Mesenchymal stem cell (in vitro differentiated cells and primary cell): ENCODE measurements around the gene TMEM175. TPM values are rescaled to one million over a fixed set of nuclear protein-coding genes. Genes with fewer than 3 reads are reported as not detected.

Experiments used
- DNase-seq: peaks from one replicate; pipeline ENCODE4 v3.0.0-alpha.2; 2013
- H2AFZ ChIP-seq: one replicate; pipeline ENCODE4 v1.6.1; 2013; ENCODE audit warnings: low read depth, mild to moderate bottlenecking, control low read depth, inconsistent platforms, low read length, moderate library complexity
- H2AK5ac ChIP-seq: 2 replicates; pipeline ENCODE4 v1.6.1; 2013; ENCODE audit warnings: low read length, moderate library complexity, mild to moderate bottlenecking, inconsistent platforms; ENCODE audit not compliant: severe bottlenecking
- H2BK120ac ChIP-seq: one replicate; pipeline ENCODE4 v1.6.1; 2013; ENCODE audit warnings: low read depth, mild to moderate bottlenecking, inconsistent platforms, low read length, moderate library complexity
- H2BK12ac ChIP-seq, 2 experiments: one replicate each; pipeline ENCODE4 v1.6.1; 2013; ENCODE audit warnings: inconsistent platforms in 2 of 2, low read length in 2 of 2, mild to moderate bottlenecking in 2 of 2, moderate library complexity in 2 of 2, control low read depth in 1 of 2
- H2BK15ac ChIP-seq: one replicate; pipeline ENCODE4 v1.6.1; 2013; ENCODE audit warnings: mild to moderate bottlenecking, low read depth, inconsistent platforms; ENCODE audit not compliant: poor library complexity, severe bottlenecking
- H2BK5ac ChIP-seq: 2 replicates; pipeline ENCODE4 v1.6.1; 2013; ENCODE audit warnings: low read depth, mild to moderate bottlenecking, low read length, control low read depth, inconsistent platforms; ENCODE audit not compliant: poor library complexity, severe bottlenecking
- H3K14ac ChIP-seq, 2 experiments: one replicate each; pipeline ENCODE4 v1.6.1; 2013; ENCODE audit warnings: inconsistent platforms in 2 of 2, low read length in 2 of 2, control low read depth in 1 of 2, mild to moderate bottlenecking in 1 of 2, moderate library complexity in 1 of 2
- H3K18ac ChIP-seq, 2 experiments: one replicate each; pipeline ENCODE4 v1.6.1; 2013; ENCODE audit warnings: inconsistent platforms in 2 of 2, low read length in 2 of 2, control low read depth in 1 of 2, low read depth in 1 of 2, mild to moderate bottlenecking in 1 of 2
- H3K23ac ChIP-seq, 2 experiments: one replicate each; pipeline ENCODE4 v1.6.1; 2013; ENCODE audit warnings: inconsistent platforms in 2 of 2, low read length in 2 of 2, mild to moderate bottlenecking in 2 of 2, moderate library complexity in 2 of 2, control low read depth in 1 of 2
- H3K27ac ChIP-seq: 2 replicates; pipeline ENCODE4 v1.5.1; 2013; ENCODE audit warnings: mild to moderate bottlenecking, moderate library complexity, low read length, control low read depth, inconsistent platforms; ENCODE audit not compliant: poor library complexity, severe bottlenecking
- H3K27me3 ChIP-seq, 2 experiments: 2 replicates each; pipeline versions ENCODE4 v1.6.1 to v1.7.0; 2013; ENCODE audit warnings: low read length in 2 of 2, mild to moderate bottlenecking in 2 of 2, moderate library complexity in 2 of 2, control low read depth in 1 of 2, inconsistent platforms in 1 of 2; ENCODE audit not compliant: control insufficient read depth in 1 of 2, insufficient read depth in 1 of 2
- H3K36me3 ChIP-seq, 2 experiments: 2 replicates each; pipeline versions ENCODE4 v1.6.1 to v1.7.0; 2013; ENCODE audit warnings: low read length in 2 of 2, control low read depth in 1 of 2, inconsistent platforms in 1 of 2, low read depth in 1 of 2, mild to moderate bottlenecking in 1 of 2; ENCODE audit not compliant: insufficient read depth in 2 of 2, control insufficient read depth in 1 of 2
- H3K4ac ChIP-seq, 2 experiments: one replicate each; pipeline ENCODE4 v1.6.1; 2013; ENCODE audit warnings: inconsistent platforms in 2 of 2, low read length in 2 of 2, mild to moderate bottlenecking in 2 of 2, moderate library complexity in 2 of 2, control low read depth in 1 of 2, low read depth in 1 of 2
- H3K4me1 ChIP-seq: 2 replicates; pipeline ENCODE4 v1.6.1; 2013; ENCODE audit warnings: low read depth, low read length, control low read depth; ENCODE audit not compliant: control insufficient read depth, insufficient read depth
- H3K4me2 ChIP-seq: 2 replicates; pipeline ENCODE4 v1.6.1; 2013; ENCODE audit warnings: low read length, mild to moderate bottlenecking, inconsistent platforms; ENCODE audit not compliant: poor library complexity, severe bottlenecking
- H3K4me3 ChIP-seq, 2 experiments: 2 replicates each; pipeline versions ENCODE4 v1.5.1 to v1.7.0; 2013; ENCODE audit warnings: low read length in 2 of 2, mild to moderate bottlenecking in 2 of 2, control low read depth in 1 of 2, low read depth in 1 of 2; ENCODE audit not compliant: insufficient read depth in 1 of 2
- H3K79me1 ChIP-seq: replicated peaks from 2 replicates; pipeline ENCODE4 v1.6.1; 2013; ENCODE audit warnings: mild to moderate bottlenecking, control low read depth, low read length, inconsistent platforms; ENCODE audit not compliant: poor library complexity, severe bottlenecking
- H3K9ac ChIP-seq: 2 replicates; pipeline ENCODE4 v1.7.0; 2013; ENCODE audit warnings: mild to moderate bottlenecking, low read length, moderate library complexity
- H3K9me3 ChIP-seq: 2 replicates; pipeline ENCODE4 v1.7.0; 2013; ENCODE audit warnings: mild to moderate bottlenecking, low read length; ENCODE audit not compliant: control insufficient read depth
- H4K8ac ChIP-seq: one replicate; pipeline ENCODE4 v1.6.1; 2013; ENCODE audit warnings: inconsistent platforms, mild to moderate bottlenecking, low read length, moderate library complexity
- H4K91ac ChIP-seq: one replicate; pipeline ENCODE4 v1.6.1; 2013; ENCODE audit warnings: mild to moderate bottlenecking, low read length, inconsistent platforms
- WGBS: methylation state at CpG from one replicate; pipeline ENCODE4 v1.1.7; 2013; ENCODE audit warnings: mixed read lengths; 5-methylcytosine and 5-hydroxymethylcytosine counted together
- polyA plus RNA-seq, 2 experiments: library from polyadenylated mRNA; stranded (reverse); fragments of 200-250 nt; gene quantifications; one replicate each; pipeline ENCODE4 v1.2.3, GENCODE V29; 2013

The TMEM175 gene
- 20.5 TPM for polyA plus RNA-seq (2013, experiment 1 of 2)
- polyA plus RNA-seq (2013, experiment 2 of 2) = 23.0 TPM

GRCh38 chr4:931960-932712 lies at the start of gene TMEM175, which contains the start of gene GAK:
Gene TMEM175, plus strand, starts transcription at chr4:932460. Its CDS starts 15,280 bp downstream, at chr4:947740.
Gene GAK, minus strand, starts transcription at chr4:932316. Its CDS starts 129 bp downstream, at chr4:932187.
- H3K4me2 ChIP-seq = peak within 1 kb of the TSS; percentile 100
- H2BK120ac ChIP-seq = no peak within 1 kb of the TSS
- peak within 1 kb of the TSS; percentile 98 for H4K91ac ChIP-seq
- peak within 1 kb of the TSS; percentile 82 to 93 for H3K18ac ChIP-seq
- peaks cover 9% of the 10 kb centered on the region for H3K79me1 ChIP-seq
- peak within 1 kb of the TSS; percentile 75 to 99 for H3K4ac ChIP-seq
- H2BK15ac ChIP-seq = peak within 1 kb of the TSS; percentile 97
- H4K8ac ChIP-seq = peak within 1 kb of the TSS; percentile 92
- H2BK12ac ChIP-seq = peak within 1 kb of the TSS in 1 of 2 experiments; percentile 55
- no peaks in the 10 kb centered on the region for H3K27me3 ChIP-seq
- H3K4me1 ChIP-seq = peaks cover 23% of the 10 kb centered on the region
- peak within 1 kb of the TSS; percentile 89 to 95 for H3K4me3 ChIP-seq
- peak within 1 kb of the TSS; percentile 96 for H3K9ac ChIP-seq
- H3K36me3 ChIP-seq = peaks cover 0 to 10% of the 10 kb centered on the region in 2 experiments
- H3K23ac ChIP-seq = peak within 1 kb of the TSS; percentile 96 to 98
- no peak within 1 kb of the TSS for H2AK5ac ChIP-seq
- peak; percentile 94 for DNase-seq
- under 1% methylated on average over 97 of the region's 99 CpGs for WGBS
- no peaks in the 10 kb centered on the region for H3K9me3 ChIP-seq
- H3K14ac ChIP-seq = peak within 1 kb of the TSS; percentile 80 to 95
- peak within 1 kb of the TSS; percentile 87 for H2AFZ ChIP-seq
- no peak within 1 kb of the TSS for H2BK5ac ChIP-seq
- H3K27ac ChIP-seq = peak within 1 kb of the TSS; percentile 46

GRCh38 chr4:882646-883045 lies 49.6 kb upstream of the TMEM175 start:
- no peak overlapping the region for H2BK120ac ChIP-seq
- no peak overlapping the region for H3K4ac ChIP-seq
- no peak overlapping the region for H2BK5ac ChIP-seq
- H2BK12ac ChIP-seq = no peak overlapping the region
- H4K8ac ChIP-seq = no peak overlapping the region
- peaks cover 1% of the 10 kb centered on the region for H3K4me1 ChIP-seq
- no peak overlapping the region for H2AK5ac ChIP-seq
- no peak overlapping the region for H4K91ac ChIP-seq
- peaks cover 16% of the 10 kb centered on the region for H3K79me1 ChIP-seq
- H3K23ac ChIP-seq = no peak overlapping the region
- H3K4me3 ChIP-seq = no peak overlapping the region
- no peaks in the 10 kb centered on the region for H3K27me3 ChIP-seq
- no peak for DNase-seq
- no peak overlapping the region for H2BK15ac ChIP-seq
- no peak overlapping the region for H2AFZ ChIP-seq
- 94% methylated on average over 22 of the region's 22 CpGs for WGBS
- H3K14ac ChIP-seq = no peak overlapping the region
- no peak overlapping the region for H3K4me2 ChIP-seq
- H3K27ac ChIP-seq = no peak overlapping the region
- H3K36me3 ChIP-seq = peaks cover 92 to 94% of the 10 kb centered on the region in 2 experiments
- H3K9me3 ChIP-seq = no peaks in the 10 kb centered on the region
- no peak overlapping the region for H3K18ac ChIP-seq
- no peak overlapping the region for H3K9ac ChIP-seq

DNA sequence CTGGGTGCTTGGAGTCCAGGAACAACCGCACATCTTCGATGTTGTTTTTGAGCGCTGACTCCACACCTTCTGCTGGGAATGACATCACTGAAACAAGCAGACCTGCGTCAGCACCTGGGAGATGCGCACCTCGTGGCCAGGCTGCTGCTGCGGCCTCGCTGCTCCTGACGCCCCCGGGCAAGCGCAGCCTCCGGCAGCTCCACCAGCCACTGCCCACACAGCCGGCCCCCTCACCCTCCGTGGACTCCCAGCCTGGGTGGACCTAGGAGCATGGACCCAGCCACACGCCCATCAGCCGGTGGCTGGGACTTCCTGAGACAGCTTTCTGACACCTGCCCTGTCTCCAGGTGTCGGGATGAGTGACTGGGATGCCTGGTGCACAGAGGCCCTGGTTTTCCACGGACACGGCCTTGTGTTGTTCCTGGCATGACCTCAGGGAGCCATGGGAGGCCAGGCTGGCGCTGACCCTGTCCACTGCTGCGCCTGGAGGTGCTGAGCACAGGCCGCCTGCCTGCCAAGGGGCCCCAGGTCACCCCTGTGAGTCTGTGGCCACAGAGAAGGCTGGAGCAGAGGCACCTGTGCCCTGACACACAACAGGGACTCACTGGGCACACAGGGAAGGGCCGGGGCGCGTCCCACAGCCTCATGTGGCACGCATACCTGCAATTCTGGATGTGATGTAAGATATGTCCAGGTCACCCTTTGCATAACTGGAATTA lies 48.7 kb upstream of the TMEM175 start:
- H3K27me3 ChIP-seq = no peaks in the 10 kb centered on the region
- H2BK12ac ChIP-seq = no peak overlapping the region
- no peaks in the 10 kb centered on the region for H3K9me3 ChIP-seq
- H2BK15ac ChIP-seq = no peak overlapping the region
- H2AFZ ChIP-seq = no peak overlapping the region
- no peak overlapping the region for H2BK120ac ChIP-seq
- WGBS = 98% methylated on average over 26 of the region's 26 CpGs
- H4K8ac ChIP-seq = no peak overlapping the region
- H4K91ac ChIP-seq = no peak overlapping the region
- no peak overlapping the region for H3K18ac ChIP-seq
- H3K14ac ChIP-seq = no peak overlapping the region
- H3K27ac ChIP-seq = no peak overlapping the region
- H2AK5ac ChIP-seq = no peak overlapping the region
- no peak overlapping the region for H3K4ac ChIP-seq
- H2BK5ac ChIP-seq = no peak overlapping the region
- H3K4me3 ChIP-seq = no peak overlapping the region
- no peak for DNase-seq
- no peak overlapping the region for H3K23ac ChIP-seq
- H3K79me1 ChIP-seq = peaks cover 16% of the 10 kb centered on the region
- H3K4me1 ChIP-seq = peaks cover 1% of the 10 kb centered on the region
- no peak overlapping the region for H3K4me2 ChIP-seq
- no peak overlapping the region for H3K9ac ChIP-seq
- peaks cover 94 to 99% of the 10 kb centered on the region in 2 experiments for H3K36me3 ChIP-seq

GRCh38 chr4:884259-884658 lies 48.0 kb upstream of the TMEM175 start:
- Histone ChIP-seq H2AFZ (no peak overlapping the region), H4K91ac (no peak overlapping the region), H3K27ac (no peak overlapping the region), H3K9me3 (no peaks in the 10 kb centered on the region), H3K4ac (no peak overlapping the region), H3K27me3 (no peaks in the 10 kb centered on the region), H3K4me1 (peaks cover 1% of the 10 kb centered on the region), H3K14ac (no peak overlapping the region), H2BK12ac (no peak overlapping the region), H3K79me1 (peaks cover 16% of the 10 kb centered on the region), H3K9ac (no peak overlapping the region), H3K36me3 (peaks cover 93 to 100% of the 10 kb centered on the region in 2 experiments), H3K4me2 (no peak overlapping the region), H3K23ac (no peak overlapping the region), H2BK5ac (no peak overlapping the region), H2BK15ac (no peak overlapping the region), H3K18ac (no peak overlapping the region), H2AK5ac (no peak overlapping the region), H3K4me3 (no peak overlapping the region), H2BK120ac (no peak overlapping the region), H4K8ac (no peak overlapping the region)
- DNase-seq = no peak
- 88% methylated on average over 13 of the region's 15 CpGs for WGBS
